ENCODE results near the gene NDE1. TPM values are rescaled to one million over a fixed set of nuclear protein-coding genes. Genes with fewer than 3 reads are reported as not detected.

The NDE1 gene
- total and polyA plus RNA-seq, 8 donors: 37.1 to 71.7 (median 50.7) TPM

DNA sequence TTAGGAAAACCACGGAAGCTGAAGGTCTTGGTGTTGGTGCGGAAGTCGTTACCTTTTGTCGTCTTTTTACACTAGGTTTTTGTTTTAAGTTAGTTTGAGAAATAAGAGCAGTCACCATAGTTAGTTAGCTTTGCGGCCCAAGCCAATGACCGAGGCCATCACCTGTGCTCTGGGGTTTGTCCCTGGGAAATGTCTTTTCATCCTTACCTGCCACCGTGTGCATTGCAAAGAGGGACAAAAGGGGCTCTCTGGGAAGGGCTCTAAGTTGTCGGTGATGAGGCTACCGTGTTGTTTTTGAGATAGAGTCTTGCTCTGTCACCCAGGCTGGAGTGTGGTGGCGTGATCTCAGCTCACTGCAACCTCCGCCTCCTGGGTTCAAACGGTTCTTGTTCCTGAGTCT, 49.8 kb downstream of the NDE1 start:
- DNase-seq (peak in 1 of 4 donors; percentile 1), ATAC-seq (no peak)
- no peak for TF ChIP-seq CTCF (IDR thresholded peaks at IDR 0.05)
- H3K27ac ChIP-seq: no peak overlapping the region
- no peaks in the 10 kb centered on the region for H3K4me1 ChIP-seq
- no peaks in the 10 kb centered on the region for H3K9me3 ChIP-seq
- H3K27me3 ChIP-seq: no peaks in the 10 kb centered on the region
- H3K4me3 ChIP-seq: no peak overlapping the region
- intact Hi-C loops (cut with DNase I): no loop called here
- peaks cover 0 to 87% of the 10 kb centered on the region in 2 donors for H3K36me3 ChIP-seq

DNA sequence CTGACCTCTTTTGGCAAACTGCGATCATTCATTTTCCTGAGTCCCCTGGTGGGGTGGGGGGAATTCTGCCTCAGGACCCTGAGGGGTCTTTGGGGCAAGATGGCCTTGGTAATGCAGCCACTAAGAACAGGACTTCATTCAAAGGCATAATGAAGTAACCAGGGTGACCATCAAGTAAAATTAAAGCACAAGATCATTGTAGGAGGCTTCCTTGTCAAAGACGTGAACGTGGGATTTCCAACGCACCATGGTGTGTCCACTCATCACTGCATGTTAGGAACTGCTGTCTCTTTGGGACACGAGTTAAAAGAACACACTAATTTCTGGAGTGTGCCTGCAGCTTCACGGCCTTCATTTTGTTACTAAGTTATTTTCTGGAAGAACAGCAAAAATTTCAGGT, 51.3 kb downstream of the NDE1 start:
- no peak for ATAC-seq
- Histone ChIP-seq H3K9me3 (no peaks in the 10 kb centered on the region), H3K4me3 (no peak overlapping the region), H3K36me3 (peaks cover 0 to 83% of the 10 kb centered on the region in 2 donors), H3K4me1 (no peaks in the 10 kb centered on the region), H3K27ac (no peak overlapping the region), H3K27me3 (no peaks in the 10 kb centered on the region)
- no peak for TF ChIP-seq CTCF (IDR thresholded peaks at IDR 0.05)
- no peak for DNase-seq
- intact Hi-C loops (cut with DNase I): no loop called here

- H3K27ac ChIP-seq: no peak overlapping the region
- ATAC-seq: no peak
These were observed 52.2 kb downstream of the NDE1 start for GRCh38 chr16:15701975-15702970.

DNA sequence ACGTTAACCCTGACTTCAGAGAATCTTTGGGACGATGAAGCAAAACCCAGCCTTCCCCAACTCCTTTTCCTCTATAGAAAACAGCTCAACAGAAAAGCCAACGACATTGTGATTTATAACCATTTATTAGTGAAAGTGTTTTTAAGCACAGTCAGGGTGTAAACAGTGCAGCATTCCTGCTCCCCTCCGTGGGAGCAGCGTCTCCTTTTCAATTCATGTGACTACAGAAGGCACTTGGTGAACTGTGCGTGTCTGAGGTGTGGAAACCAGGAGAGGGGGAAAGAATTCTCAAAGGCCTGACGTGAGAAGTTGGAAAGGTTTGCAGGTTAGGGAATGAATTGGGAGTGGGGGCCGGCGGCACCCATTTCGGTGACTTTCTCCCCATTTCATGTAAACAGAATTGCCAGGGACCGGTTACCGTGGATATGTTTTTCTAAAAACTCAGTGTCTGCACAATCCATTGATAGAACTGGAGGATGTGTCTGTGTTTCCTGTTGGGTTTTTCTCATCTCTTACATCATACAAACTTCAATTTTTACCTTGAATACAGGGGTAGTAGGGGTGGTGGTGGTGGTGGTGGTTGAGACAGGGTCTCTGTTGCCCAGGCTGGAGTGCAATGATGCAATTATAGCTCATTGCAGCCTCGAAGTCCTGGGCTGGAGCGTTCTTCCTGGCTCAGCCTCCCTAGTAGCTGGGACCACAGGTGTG, 53.1 kb downstream of the NDE1 start:
- DNase-seq (peak in 1 of 4 donors; percentile 10), ATAC-seq (no peak)
- no peaks in the 10 kb centered on the region for H3K4me1 ChIP-seq
- peaks cover 0 to 72% of the 10 kb centered on the region in 2 donors for H3K36me3 ChIP-seq
- H3K4me3 ChIP-seq: no peak overlapping the region
- no peaks in the 10 kb centered on the region for H3K9me3 ChIP-seq
- H3K27ac ChIP-seq: no peak overlapping the region
- intact Hi-C loops (cut with DNase I): no loop called here
- TF ChIP-seq CTCF (IDR thresholded peaks at IDR 0.05): no peak
- H3K27me3 ChIP-seq: no peaks in the 10 kb centered on the region

More at GRCh38 chr16:15701975-15702970, 52.2 kb downstream of the NDE1 start:
- Histone ChIP-seq H3K27me3 (no peaks in the 10 kb centered on the region), H3K4me3 (no peak overlapping the region), H3K4me1 (no peaks in the 10 kb centered on the region), H3K9me3 (no peaks in the 10 kb centered on the region), H3K36me3 (peaks cover 0 to 75% of the 10 kb centered on the region in 2 donors)
- peak in 1 of 4 donors; percentile 13 for DNase-seq
- TF ChIP-seq CTCF (IDR thresholded peaks at IDR 0.05): no peak
- intact Hi-C loops (cut with DNase I): no loop called here

- Histone ChIP-seq H3K36me3 (peaks cover 0 to 70% of the 10 kb centered on the region in 2 donors), H3K27me3 (no peaks in the 10 kb centered on the region), H3K9me3 (no peaks in the 10 kb centered on the region), H3K4me3 (no peak overlapping the region), H3K4me1 (no peaks in the 10 kb centered on the region), H3K27ac (no peak overlapping the region)
- ATAC-seq (peak; percentile 90), DNase-seq (peak in 3 of 4 donors; percentile 37 to 67 (median 55))
- intact Hi-C loops (cut with DNase I): no loop called here
- TF ChIP-seq CTCF (IDR thresholded peaks at IDR 0.05): peak; percentile 71 to 83
These were observed 54.5 kb downstream of the NDE1 start for GRCh38 chr16:15704545-15704987.
